22Rv1 (cell line): ENCODE measurements around the gene GIMAP2.
A peak's percentile ranks its signal among the peaks of the same experiment; 100 is the strongest.

ENCODE experiments used
- H3K27ac ChIP-seq: fragments of 450-650 bp; 2 replicates; pipeline ENCODE4 v1.5.1; 2017
- CTCF ChIP-seq: fragments of 450-650 bp; IDR thresholded peaks from 2 replicates; pipeline ENCODE4 v1.5.1; 2017; ENCODE audit warnings: mild to moderate bottlenecking
- ZFX ChIP-seq: fragments of 450-650 bp; IDR thresholded peaks from 2 replicates; pipeline ENCODE4 v1.6.1; 2017; ENCODE audit warnings: antibody characterized with exemption, borderline replicate concordance

Gene GIMAP2

GRCh38 chr7:150686030-150686631, 625 bp downstream of the GIMAP2 start:
- H3K27ac ChIP-seq, result no peak overlapping the region
- TF ChIP-seq CTCF, result no peak
- no peak for TF ChIP-seq ZFX

DNA sequence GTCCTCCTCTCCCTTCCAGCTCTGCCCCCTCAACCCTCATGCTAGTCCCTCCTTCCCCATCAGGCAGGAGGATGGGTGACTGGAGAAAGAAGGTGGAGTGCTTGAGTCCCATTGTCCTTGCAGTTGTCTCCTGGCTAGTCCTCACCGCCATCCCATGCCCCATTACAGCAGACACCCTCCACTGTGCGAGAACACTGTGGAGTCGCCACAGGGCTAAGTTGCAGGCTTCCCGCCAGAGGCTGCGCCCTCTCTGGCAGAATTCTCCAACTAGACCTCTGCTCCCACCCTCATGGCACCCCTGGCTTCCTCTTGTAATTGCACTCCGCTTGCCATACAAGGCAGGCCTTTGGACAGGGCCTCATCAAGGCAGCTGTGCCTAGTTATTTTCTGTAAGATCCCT, 3.1 kb downstream of the GIMAP2 start:
- TF ChIP-seq ZFX (no peak), CTCF (no peak)
- H3K27ac ChIP-seq, result no peak overlapping the region

DNA sequence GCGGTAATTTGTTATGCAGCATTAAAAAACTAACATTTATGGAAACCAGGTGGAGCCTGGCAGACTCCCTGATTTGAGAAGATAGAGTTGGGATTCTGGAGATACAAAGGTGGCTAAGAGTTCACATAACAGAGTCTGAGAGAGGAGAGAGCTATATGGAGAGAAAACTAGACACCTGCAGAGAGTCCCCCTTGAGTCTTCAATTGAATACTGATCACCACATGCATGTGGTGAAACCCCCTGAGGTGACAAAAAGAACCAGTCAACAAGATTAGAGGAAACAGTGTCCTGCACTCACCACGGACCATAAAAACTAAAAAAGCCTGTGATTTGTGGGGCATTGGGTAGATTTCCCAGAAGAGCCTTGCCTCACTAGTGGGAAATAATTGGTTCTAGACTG, 10.1 kb downstream of the GIMAP2 start:
- H3K27ac ChIP-seq, result no peak overlapping the region
- no peak for TF ChIP-seq ZFX
- TF ChIP-seq CTCF, result no peak

GRCh38 chr7:150703209-150703608, 17.7 kb downstream of the GIMAP2 start:
- no peak for TF ChIP-seq ZFX
- no peak for TF ChIP-seq CTCF
- no peak overlapping the region for H3K27ac ChIP-seq

DNA sequence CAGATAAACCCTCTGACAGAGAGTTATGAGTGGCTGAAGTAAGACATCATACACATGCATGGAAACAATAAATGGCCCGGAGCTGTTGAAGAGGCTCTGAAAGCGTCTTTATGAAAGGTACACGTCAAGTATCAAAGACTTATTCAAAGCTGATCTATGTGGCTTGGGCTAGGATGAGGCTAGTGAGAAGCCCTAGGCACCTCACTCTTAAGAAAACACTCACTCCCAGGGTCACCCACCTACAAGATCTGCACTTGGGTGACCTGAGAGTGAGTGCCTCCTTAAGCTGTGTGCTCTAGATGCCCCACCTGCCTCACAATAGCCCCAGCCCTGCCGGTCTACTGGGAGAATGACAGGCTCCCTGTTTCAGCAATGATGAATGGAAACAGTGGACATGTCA, 29.8 kb downstream of the GIMAP2 start:
- no peak for TF ChIP-seq ZFX
- 0 out of 2 replicates have a peak, but pooled peaks have one; percentile 7 for TF ChIP-seq CTCF

DNA sequence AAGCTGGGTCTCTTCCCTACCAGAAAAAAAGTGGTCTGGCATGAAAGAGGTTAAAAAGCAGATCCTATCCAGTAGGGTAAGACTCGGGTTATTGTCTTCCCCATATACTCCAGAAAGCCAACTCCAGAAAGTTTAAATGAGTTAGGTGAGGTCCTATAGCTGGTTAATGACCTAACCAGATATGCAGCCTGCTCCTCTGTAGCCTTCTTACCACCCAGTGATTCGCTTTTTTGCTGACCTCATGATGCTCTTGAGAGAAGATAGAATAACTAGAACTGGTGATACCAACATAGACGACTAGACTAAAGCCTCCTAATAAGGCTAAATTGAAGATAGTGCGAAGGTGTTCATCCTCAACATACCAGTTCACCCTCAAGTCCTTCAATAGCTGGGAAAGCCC, 30.2 kb downstream of the GIMAP2 start:
- TF ChIP-seq CTCF, result no peak
- no peak overlapping the region for H3K27ac ChIP-seq

More for the DNA sequence above, 29.8 kb downstream of the GIMAP2 start:
- H3K27ac ChIP-seq, result no peak overlapping the region

- TF ChIP-seq CTCF, result no peak
- no peak for TF ChIP-seq ZFX
Observed at GRCh38 chr7:150716368-150716767, 30.9 kb downstream of the GIMAP2 start, which contains the start of gene GIMAP1. GIMAP1 (plus strand) TSS chr7:150716613; CDS start chr7:150719048, 2,435 bp downstream.

More at GRCh38 chr7:150716368-150716767, 30.9 kb downstream of the GIMAP2 start, which contains the start of gene GIMAP1:
- H3K27ac ChIP-seq, result no peak within 1 kb of the TSS
